DMS114 treated with DMSO at 0.1 percent for 48 hours (cell line): ENCODE measurements around the gene NLRP5.

ENCODE experiments used
- DNase-seq: peaks from one replicate; lab custom pipeline; 2025; ENCODE audit not compliant: unreplicated experiment; lab: John Stamatoyannopoulos, UW

NLRP5 gene

DNA sequence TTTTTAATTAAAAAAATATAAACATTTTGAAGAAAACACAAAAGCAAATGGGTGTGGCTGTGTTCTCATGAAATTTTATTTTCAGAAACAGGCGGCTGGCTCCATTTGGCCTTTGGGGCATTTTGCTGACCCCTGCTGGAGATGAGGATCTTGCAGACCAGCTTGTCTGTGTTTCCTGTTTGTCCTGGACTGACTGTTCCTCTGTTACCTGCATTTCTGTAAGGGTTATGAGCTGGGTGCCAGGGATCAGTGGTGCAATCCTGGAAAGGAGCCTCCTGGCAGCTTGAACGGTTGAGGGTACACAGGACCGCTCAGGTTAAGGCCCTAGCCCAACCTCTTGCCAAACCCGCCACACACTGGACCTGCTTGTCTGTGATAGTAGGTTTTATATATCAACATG, 84.6 kb downstream of the NLRP5 start:
- DNase-seq, result no peak

GRCh38 chr19:56076498-56076897, 89.9 kb downstream of the NLRP5 start:
- peak; percentile 49 for DNase-seq

DNA sequence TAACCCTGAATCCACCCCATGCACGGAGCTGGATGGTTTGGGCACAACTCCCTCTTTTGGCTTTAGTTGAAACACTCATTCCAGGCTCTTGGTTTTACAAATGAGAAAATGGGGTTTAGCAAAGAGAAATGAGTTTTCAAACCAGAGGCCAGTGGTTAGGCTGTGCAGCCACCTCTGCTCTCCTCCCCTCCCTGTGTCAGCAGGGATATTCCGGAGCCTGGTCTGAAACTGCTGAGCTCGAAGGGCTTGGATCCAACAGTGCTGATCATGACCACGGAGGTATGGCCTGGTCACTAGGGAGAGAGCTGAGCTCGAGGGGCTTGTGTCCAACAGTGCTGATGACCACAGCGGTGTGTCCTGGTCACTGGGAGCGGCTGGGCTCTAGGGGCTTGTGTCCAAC, 93.0 kb downstream of the NLRP5 start:
- no peak for DNase-seq

GRCh38 chr19:56080669-56081401, 94.3 kb downstream of the NLRP5 start:
- no peak for DNase-seq

DNA sequence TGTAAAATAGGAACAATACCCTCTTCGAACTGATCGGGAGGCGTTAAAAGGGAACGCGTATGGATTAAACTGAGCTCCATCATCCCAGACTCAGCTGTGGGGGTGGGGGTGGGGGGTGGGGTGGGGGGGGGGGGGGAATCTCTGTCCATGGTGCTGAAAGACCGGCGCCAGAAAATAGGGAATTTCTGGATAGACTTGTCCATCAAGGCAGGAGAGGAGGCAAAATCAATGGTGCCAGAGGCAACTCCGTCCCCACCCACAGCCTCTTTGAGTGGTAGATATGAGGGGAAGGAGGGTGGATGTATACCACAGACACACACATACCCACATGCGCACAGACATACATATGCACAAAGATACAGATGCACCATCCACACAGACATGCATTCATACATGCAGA, 97.1 kb downstream of the NLRP5 start:
- DNase-seq, result no peak

GRCh38 chr19:56084835-56085536, 98.4 kb downstream of the NLRP5 start:
- DNase-seq, result no peak

DNA sequence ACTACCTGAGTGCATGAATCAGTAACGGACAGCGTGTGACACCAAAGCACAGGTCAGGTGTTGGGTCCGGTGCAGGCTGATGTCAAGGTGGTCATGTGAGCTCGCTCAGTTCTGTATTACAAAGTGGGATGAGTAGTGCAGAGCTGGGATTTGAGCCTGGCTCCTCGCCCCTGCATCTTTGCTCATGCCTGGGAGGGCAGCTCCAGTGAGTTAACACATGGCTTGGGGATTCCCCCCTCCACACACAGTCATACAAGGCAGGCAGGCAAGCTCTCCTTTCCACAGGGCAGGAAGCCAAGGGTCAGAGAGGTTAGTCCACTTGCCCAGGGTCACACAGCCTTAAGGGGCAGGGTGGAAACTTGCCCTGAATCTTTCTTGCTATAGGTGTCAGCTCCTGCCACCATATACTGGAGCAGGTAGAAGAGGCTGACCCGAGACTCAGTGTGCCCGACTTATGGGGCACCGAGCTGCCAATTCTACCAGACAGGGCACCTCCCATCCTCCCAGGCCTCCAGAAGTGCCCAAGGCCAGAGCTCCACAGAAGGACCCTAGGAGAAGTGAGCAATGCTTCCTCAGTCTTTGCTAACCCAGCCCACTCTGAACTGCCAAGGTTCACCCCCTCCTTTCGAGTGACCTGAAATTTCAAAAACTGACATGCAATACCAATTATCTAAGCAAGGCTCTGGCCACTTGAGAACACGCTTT, 99.1 kb downstream of the NLRP5 start:
- DNase-seq, result no peak

GRCh38 chr19:56086671-56087430, 100.3 kb downstream of the NLRP5 start:
- DNase-seq, result no peak

DNA sequence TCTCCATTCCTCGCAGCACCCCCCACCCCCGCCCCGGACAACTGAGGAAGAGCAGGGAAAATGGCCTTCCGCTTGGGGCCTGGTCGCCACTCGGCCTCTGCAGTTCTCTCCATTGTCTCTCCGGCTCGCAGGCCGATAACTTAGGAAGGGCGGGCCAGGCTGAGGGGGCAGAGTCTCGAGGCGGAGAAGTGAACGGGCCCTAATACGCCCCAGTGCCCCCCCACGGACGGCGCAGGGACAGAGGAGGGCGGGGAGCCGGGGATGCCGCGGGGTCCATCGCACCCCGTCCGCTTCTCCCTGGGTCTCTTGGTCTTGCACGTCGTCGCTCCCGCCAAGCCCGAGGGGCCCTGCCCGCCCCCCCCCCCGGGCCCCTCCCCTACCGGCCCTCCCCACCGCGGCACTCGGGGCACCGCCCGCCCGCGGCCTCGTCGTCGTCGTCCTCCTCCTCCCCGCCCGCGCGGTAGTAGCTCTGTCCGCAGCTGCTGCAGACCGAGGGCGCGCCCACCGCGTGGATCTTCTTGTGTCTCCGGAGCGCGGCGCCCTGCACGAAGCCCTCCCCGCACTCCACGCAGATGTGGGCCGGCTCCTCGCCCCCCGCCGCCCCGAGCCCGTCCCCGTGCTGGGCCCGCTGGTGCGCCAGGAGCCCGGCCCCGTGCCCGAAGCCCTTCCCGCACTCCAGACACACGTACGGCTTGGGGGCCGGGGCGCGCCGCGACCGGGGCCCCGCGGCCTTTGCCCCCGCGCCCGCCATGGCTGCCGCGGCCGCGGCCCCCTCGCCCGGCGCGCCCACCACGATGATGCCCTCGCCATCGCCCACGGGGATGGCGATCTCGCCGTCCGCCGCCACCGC, 101.3 kb downstream of the NLRP5 start:
- DNase-seq, result no peak

DNA sequence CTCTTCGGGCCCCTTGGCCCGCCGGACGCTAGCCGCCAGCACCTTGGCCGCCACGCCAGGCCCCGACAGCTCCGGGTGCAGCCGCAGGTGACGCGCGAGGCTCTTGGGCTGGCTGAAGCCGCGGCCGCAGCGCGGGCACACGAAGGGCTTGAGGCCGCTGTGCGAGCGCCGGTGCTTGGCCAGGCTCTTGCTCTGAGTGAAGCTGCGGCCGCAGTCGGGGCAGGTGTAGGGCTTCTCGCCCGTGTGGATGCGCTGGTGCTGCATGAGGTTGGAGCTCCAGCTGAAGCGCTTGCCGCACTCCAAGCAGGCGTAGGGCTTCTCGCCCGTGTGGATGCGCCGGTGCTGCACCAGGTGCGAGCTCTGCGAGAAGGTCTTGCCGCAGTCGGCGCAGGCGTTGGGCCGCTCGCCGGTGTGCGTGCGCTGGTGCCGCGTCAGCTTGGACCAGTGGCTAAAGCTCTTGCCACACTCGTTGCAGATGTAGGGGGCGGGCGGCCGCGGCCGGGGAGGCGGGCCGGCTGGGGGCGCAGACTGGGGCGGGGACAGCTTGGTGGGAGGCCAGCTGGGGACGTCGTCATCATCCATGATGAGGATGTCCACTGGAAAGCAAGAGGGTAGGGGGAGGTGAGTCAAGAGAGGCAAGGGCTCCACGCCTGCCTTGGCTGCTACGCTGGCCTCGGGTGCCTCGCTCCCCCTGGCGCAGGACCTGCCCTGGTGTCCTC, 102.1 kb downstream of the NLRP5 start:
- no peak for DNase-seq

DNA sequence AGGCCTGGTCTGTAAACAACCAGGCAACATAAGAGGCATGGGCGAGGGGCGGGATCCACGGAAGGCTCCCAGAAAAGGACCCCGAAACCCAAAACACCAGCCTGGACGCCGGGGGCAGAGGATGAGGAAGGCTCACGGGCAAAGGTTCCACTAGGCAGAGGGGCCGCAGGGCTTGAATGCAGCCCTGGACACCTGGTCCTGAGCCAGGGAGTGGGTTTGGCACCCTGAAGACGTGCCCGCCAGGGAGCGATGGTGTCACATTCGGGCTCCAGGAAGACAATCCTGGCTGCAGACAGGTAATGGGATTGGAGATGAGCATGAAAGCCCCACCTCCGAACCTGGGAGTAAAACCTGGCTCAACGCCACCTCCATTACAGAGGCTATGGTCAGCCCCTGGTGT, 102.8 kb downstream of the NLRP5 start:
- DNase-seq, result no peak

DNA sequence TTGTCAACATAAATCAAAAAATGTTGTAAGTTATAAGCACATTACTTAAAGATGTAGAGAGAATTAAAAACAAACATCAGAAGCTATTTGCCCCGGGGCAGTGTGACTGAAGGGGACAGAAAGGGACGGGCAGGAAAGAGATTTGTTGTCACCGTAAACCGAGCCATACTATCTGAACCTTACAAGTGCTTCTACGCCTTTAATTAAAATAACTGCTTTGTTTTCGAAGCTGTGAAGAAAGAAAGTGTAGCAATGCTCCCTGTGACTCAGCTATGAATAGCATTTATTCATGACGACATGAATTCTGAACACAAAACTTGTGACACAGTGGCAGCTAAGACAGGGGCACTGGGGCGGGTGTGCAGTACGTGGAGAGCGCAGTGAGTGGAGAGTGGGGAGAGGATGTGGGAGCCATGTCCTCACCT, 104.5 kb downstream of the NLRP5 start:
- no peak for DNase-seq

DNA sequence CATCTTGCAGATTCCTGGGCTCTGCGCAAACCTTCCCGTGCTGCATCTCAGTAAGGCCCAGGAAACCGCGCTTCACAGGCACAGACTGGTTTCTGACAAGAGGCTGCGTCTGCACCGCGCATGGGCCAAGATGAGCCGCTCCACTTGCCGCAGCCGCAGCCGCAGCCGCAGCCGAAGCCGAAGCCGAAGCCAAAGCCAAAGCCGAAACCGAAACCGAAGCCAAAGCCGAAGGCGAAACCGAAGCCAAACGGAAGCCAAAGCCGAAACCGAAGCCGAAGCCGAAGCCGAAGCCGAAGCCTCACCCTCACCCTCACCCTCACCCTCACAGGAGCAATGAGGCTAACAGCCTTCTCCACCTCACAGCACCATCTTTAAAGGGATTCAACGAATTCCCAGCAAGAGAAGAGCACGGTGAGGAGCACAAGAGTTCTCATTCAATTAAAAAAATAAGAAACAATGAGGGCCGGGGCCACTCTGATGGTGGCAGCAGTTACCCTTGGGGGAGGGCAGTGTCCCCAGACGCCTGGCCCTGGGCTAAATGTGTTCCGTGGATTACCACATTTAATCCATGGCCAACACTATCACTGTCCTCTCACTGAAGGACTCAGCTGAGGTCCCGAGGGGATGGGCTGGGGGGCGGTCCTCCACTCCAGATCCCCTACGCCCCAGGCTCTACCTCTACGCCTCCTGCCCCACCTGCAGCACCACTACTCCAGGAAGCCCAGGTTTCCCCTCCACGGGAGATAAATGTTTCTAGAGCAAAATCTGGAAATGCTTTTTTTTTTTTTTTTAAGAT, 105.4 kb downstream of the NLRP5 start:
- peak; percentile 33 for DNase-seq

GRCh38 chr19:56092685-56093631, 106.4 kb downstream of the NLRP5 start:
- no peak for DNase-seq

- no peak for DNase-seq
These were observed 107.9 kb downstream of the NLRP5 start for GRCh38 chr19:56094449-56094848.

DNA sequence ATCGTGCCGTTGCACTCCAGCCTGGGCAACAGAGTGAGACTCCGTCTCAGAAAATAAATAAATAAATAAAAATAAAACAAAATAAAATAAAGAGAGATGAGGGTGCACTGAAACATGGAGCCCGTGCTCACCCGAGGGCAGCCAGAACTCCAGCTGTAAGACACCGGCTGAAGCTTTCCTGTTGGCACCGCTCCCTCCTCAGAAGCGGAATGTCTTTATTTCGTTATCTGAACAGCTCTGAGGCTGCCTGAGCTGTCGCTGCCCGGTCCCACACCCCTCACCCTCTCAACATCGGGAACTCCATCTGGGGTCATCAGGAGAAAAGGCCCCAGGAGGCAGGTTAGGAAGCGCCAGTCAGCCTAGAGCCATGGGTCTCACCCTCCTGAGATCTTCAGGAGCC, 110.1 kb downstream of the NLRP5 start:
- no peak for DNase-seq

GRCh38 chr19:56097306-56097705, 110.7 kb downstream of the NLRP5 start:
- DNase-seq, result no peak

- DNase-seq, result no peak
These were observed 111.2 kb downstream of the NLRP5 start for GRCh38 chr19:56097776-56098175.
